GM12892 (cell line): Measurements from ENCODE around the gene PRMT9.

Source experiments
- POLR2A ChIP-seq: IDR thresholded peaks from 2 replicates; pipeline ENCODE4 v1.6.1; 2011; ENCODE audit warnings: low read depth, low read length, control low read depth
- POLR2AphosphoS5 ChIP-seq: IDR thresholded peaks from 2 replicates; pipeline ENCODE4 v1.6.1; 2011; ENCODE audit warnings: low read depth, low read length, control low read depth

GRCh38 chr4:147628415-147628814 is 55.5 kb downstream of the PRMT9 start:
- TF ChIP-seq POLR2A (no peak), POLR2AphosphoS5 (no peak)
